ENCODE results near the gene LRRC32. TPM values are rescaled to one million over a fixed set of nuclear protein-coding genes. Genes with fewer than 3 reads are reported as not detected.
A peak's percentile ranks its signal among the peaks of the same experiment; 100 is the strongest.

LRRC32 gene
- total RNA-seq, 4 donors from 2014 or later = 19.1 to 87.5 (median 45.3) TPM

DNA sequence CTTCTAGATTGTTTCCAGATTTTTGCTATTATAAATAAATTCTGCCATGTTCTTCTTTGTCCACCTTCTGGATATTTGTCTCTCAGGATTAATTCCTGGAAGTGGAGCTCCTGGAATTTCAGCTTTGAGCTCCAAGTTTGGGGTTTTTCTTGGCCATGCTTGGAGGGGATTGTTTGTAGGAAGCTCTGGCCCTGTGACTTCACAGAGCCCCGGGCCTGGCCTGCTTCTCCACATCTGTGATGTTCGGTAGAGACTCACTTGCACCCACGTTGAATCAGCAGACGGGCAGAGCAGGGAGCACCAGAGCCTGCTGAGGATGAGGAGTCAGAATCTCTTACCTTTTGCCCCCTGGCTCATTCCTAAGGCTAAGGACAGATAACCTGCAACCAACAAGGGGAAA is 35.7 kb downstream of the LRRC32 start:
- Histone ChIP-seq H3K27me3 (no peaks in the 10 kb centered on the region), H3K36me3 (no peaks in the 10 kb centered on the region), H3K4me3 (no peak overlapping the region), H3K9me3 (no peaks in the 10 kb centered on the region), H3K4me1 (peaks cover 24 to 51% (median 37%) of the 10 kb centered on the region in 4 donors), H3K27ac (replicated peaks in 1 of 4) (peak overlapping the region in 1 of 4 donors; percentile 27)
- WGBS = 58% methylated on average over 4 of the region's 4 CpGs
- DNase-seq (ENCODE audit: extremely low spot score) = no peak
- TF ChIP-seq, protein P1, sequence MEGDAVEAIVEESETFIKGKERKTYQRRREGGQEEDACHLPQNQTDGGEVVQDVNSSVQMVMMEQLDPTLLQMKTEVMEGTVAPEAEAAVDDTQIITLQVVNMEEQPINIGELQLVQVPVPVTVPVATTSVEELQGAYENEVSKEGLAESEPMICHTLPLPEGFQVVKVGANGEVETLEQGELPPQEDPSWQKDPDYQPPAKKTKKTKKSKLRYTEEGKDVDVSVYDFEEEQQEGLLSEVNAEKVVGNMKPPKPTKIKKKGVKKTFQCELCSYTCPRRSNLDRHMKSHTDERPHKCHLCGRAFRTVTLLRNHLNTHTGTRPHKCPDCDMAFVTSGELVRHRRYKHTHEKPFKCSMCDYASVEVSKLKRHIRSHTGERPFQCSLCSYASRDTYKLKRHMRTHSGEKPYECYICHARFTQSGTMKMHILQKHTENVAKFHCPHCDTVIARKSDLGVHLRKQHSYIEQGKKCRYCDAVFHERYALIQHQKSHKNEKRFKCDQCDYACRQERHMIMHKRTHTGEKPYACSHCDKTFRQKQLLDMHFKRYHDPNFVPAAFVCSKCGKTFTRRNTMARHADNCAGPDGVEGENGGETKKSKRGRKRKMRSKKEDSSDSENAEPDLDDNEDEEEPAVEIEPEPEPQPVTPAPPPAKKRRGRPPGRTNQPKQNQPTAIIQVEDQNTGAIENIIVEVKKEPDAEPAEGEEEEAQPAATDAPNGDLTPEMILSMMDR (IDR thresholded peaks at IDR 0.05) = no peak
- TF ChIP-seq POLR2A (IDR thresholded peaks at IDR 0.05; ENCODE audit: low read depth) (no peak), EP300 (IDR thresholded peaks at IDR 0.05) (no peak), POLR2AphosphoS5 (IDR thresholded peaks at IDR 0.05) (no peak)
- intact Hi-C loops (cut with DNase I) = no loop called here

DNA sequence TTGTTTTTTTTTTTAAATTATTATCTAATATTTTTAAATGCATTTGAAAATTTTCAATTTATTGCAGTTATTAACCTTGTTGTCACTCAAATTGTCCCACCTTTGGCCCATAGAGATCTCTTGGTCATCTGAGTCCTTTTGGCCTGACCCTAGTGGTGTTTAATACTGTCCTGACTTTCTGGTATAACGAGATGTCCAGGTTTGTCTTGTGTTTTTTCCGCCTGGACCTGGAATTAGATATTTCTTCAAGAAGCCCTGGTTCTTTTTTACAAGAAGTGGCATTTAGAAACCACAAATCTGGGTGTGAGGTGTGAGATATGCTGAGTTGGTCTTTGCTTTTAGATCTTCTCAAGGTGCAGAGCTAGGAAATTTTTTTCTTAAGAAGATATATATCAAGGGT is 38.1 kb downstream of the LRRC32 start:
- Histone ChIP-seq H3K9me3 (no peaks in the 10 kb centered on the region), H3K27me3 (no peaks in the 10 kb centered on the region), H3K27ac (replicated peaks in 1 of 4) (no peak overlapping the region), H3K36me3 (no peaks in the 10 kb centered on the region), H3K4me1 (peaks cover 33 to 52% (median 39%) of the 10 kb centered on the region in 4 donors), H3K4me3 (no peak overlapping the region)
- no peak for DNase-seq (ENCODE audit: extremely low spot score)
- no peak for TF ChIP-seq POLR2AphosphoS5 (IDR thresholded peaks at IDR 0.05)
- TF ChIP-seq, protein P1 (IDR thresholded peaks at IDR 0.05) = no peak
- TF ChIP-seq POLR2A (IDR thresholded peaks at IDR 0.05; ENCODE audit: low read depth) = no peak
- no peak for TF ChIP-seq EP300 (IDR thresholded peaks at IDR 0.05)
- 95% methylated on average over 2 of the region's 2 CpGs for WGBS
- intact Hi-C loops (cut with DNase I) = no loop called here

DNA sequence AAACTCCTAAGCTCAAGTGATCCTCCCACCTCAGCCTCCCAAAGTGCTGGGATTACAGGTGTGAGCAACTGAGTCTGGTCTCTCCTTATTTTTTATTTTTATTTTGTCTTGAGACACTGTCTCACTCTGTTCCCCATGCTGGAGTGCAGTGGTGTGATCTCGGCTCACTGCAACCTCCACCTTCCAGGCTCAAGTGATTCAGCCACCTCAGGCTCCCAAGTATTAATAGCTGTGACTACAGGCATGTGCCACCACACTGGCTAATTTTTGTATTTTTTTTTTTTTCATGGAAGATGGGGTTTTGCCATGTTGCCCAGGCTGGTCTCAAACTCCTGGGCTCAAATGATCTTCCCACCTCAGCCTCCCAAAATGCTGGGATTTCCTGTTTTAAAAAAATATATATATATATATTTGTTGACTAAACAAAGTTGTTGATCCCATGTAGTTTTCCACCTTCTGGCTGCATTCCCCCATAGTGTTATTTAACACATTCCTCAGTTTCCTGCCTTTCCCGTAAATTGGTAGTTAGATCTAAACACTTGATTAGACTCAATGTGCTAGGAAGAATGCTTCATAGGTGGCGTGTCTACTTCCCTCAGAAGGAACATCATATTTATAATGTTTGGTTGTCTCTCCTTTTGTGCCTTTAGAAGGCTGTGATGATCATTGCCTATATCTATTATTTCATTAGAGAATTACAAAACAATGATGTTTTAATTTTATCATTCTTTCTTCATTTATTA is 38.8 kb downstream of the LRRC32 start:
- Histone ChIP-seq H3K27me3 (no peaks in the 10 kb centered on the region), H3K4me3 (no peak overlapping the region), H3K36me3 (no peaks in the 10 kb centered on the region), H3K4me1 (peaks cover 26 to 44% (median 35%) of the 10 kb centered on the region in 4 donors), H3K9me3 (no peaks in the 10 kb centered on the region), H3K27ac (replicated peaks in 1 of 4) (peak overlapping the region; percentile 69 to 79 (median 76))
- DNase-seq (ENCODE audit: extremely low spot score) = no peak
- intact Hi-C loops (cut with DNase I) = no loop called here
- TF ChIP-seq POLR2A (IDR thresholded peaks at IDR 0.05; ENCODE audit: low read depth) (no peak), POLR2AphosphoS5 (IDR thresholded peaks at IDR 0.05) (no peak), EP300 (IDR thresholded peaks at IDR 0.05) (no peak)
- TF ChIP-seq, protein P1 (IDR thresholded peaks at IDR 0.05) = no peak
- 88% methylated on average over 3 of the region's 3 CpGs for WGBS

DNA sequence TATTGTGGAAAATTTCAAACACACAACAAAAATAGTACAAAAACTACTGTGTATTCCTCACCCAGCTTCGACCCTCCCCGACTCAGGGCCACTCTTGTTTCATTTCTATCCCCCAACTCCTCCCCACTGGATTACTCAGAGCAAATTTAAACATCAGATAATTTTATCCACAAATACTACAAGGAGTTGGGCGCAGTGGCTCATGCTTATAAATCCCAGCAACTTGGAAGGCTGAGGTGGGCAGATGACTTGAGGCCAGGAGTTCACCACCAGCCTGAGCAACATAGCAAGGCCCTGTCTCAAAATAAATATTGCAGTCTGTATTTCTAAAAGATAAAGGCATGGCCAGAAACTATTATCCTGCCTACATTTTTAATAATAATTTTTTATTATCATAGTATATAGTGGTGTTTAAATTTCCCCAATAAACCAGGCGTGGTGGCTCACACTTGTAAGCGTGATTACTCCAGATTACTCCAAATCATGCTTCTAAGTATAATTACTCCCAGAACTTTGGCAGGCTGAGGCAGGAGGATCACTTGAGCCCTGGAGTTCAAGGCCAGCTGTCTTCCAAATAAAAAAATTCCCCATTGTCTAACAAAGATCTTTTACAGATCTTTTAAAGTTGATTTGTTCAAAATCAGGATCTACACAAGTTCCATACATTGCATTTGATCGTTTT is 39.8 kb downstream of the LRRC32 start:
- Histone ChIP-seq H3K9me3 (peaks cover 0 to 6% (median 5%) of the 10 kb centered on the region in 4 donors), H3K27me3 (no peaks in the 10 kb centered on the region), H3K4me3 (peak overlapping the region in 1 of 4 donors; percentile 1), H3K27ac (replicated peaks in 1 of 4) (peak overlapping the region; percentile 69 to 79 (median 76)), H3K36me3 (no peaks in the 10 kb centered on the region), H3K4me1 (peaks cover 20 to 34% (median 28%) of the 10 kb centered on the region in 4 donors)
- no peak for TF ChIP-seq POLR2A (IDR thresholded peaks at IDR 0.05; ENCODE audit: low read depth)
- no peak for TF ChIP-seq POLR2AphosphoS5 (IDR thresholded peaks at IDR 0.05)
- TF ChIP-seq, protein P1 (IDR thresholded peaks at IDR 0.05) = no peak
- 73% methylated on average over 6 of the region's 6 CpGs for WGBS
- intact Hi-C loops (cut with DNase I) = no loop called here
- DNase-seq (ENCODE audit: extremely low spot score) = no peak
